Astrocyte (in vitro differentiated cells and primary cell): Measurements from ENCODE around the gene TMEM217. TPM values are rescaled to one million over a fixed set of nuclear protein-coding genes. Genes with fewer than 3 reads are reported as not detected.

Source experiments
- DNase-seq: peaks from one replicate; pipeline ENCODE4 v3.0.0-alpha.2; 2010; ENCODE audit warnings: low read depth
- FAIRE-seq: peaks from 2 replicates; lab custom pipeline; 2011; peaks lifted over from hg19 to GRCh38; lab: Jason Lieb, UNC
- H2AFZ ChIP-seq: 2 replicates; pipeline ENCODE4 v1.6.0; 2012; ENCODE audit warnings: low read depth, low read length, inconsistent platforms
- H3K27ac ChIP-seq: 2 replicates; pipeline ENCODE4 v1.5.1; 2011; ENCODE audit warnings: low read depth, low read length, inconsistent platforms
- H3K27me3 ChIP-seq: 2 replicates; pipeline ENCODE4 v1.6.0; 2011; ENCODE audit warnings: low read length, inconsistent platforms; ENCODE audit not compliant: insufficient read depth
- H3K36me3 ChIP-seq: 2 replicates; pipeline ENCODE4 v1.5.1; 2011; ENCODE audit warnings: low read length, inconsistent platforms; ENCODE audit not compliant: insufficient read depth
- H3K4me1 ChIP-seq: 2 replicates; pipeline ENCODE4 v1.5.1; 2011; ENCODE audit warnings: low read length, inconsistent platforms; ENCODE audit not compliant: insufficient read depth
- H3K4me2 ChIP-seq: 2 replicates; pipeline ENCODE4 v1.6.0; 2012; ENCODE audit warnings: low read length, inconsistent platforms
- H3K4me3 ChIP-seq: 2 replicates; pipeline ENCODE4 v1.5.1; 2011; ENCODE audit warnings: low read depth, mild to moderate bottlenecking, low read length, inconsistent platforms; ENCODE audit not compliant: insufficient read depth
- H3K79me2 ChIP-seq: 2 replicates; pipeline ENCODE4 v1.6.0; 2012; ENCODE audit warnings: mild to moderate bottlenecking, low read length, inconsistent platforms; ENCODE audit not compliant: insufficient read depth
- H3K9ac ChIP-seq: 2 replicates; pipeline ENCODE4 v1.6.0; 2012; ENCODE audit warnings: mild to moderate bottlenecking, low read length, inconsistent platforms
- H3K9me3 ChIP-seq: 2 replicates; pipeline ENCODE4 v1.5.1; 2012; ENCODE audit warnings: low read depth, mild to moderate bottlenecking, low read length, inconsistent platforms; ENCODE audit not compliant: insufficient read depth
- H4K20me1 ChIP-seq: 2 replicates; pipeline ENCODE4 v1.6.0; 2012; ENCODE audit warnings: low read length, inconsistent platforms; ENCODE audit not compliant: insufficient read depth
- H3K27ac Mint-ChIP-seq: one replicate; pipeline ENCODE4 v1.8.0; 2021; ENCODE audit warnings: mild to moderate bottlenecking, mixed read lengths; ENCODE audit not compliant: unreplicated experiment
- H3K27me3 Mint-ChIP-seq: one replicate; pipeline ENCODE4 v1.8.0; 2021; ENCODE audit warnings: low read depth, mixed read lengths; ENCODE audit not compliant: unreplicated experiment
- H3K36me3 Mint-ChIP-seq: one replicate; pipeline ENCODE4 v1.8.0; 2021; ENCODE audit warnings: low read depth, mixed read lengths; ENCODE audit not compliant: unreplicated experiment
- H3K4me1 Mint-ChIP-seq: one replicate; pipeline ENCODE4 v1.8.0; 2021; ENCODE audit warnings: low read depth, mixed read lengths; ENCODE audit not compliant: unreplicated experiment
- H3K4me3 Mint-ChIP-seq: one replicate; pipeline ENCODE4 v1.8.0; 2021; ENCODE audit warnings: mild to moderate bottlenecking, moderate library complexity, mixed read lengths; ENCODE audit not compliant: unreplicated experiment
- H3K9me3 Mint-ChIP-seq: one replicate; pipeline ENCODE4 v1.8.0; 2021; ENCODE audit warnings: mild to moderate bottlenecking, mixed read lengths; ENCODE audit not compliant: unreplicated experiment
- EZH2 ChIP-seq: IDR thresholded peaks from 2 replicates; pipeline ENCODE4 v1.6.1; 2012; ENCODE audit warnings: mild to moderate bottlenecking, low read length, inconsistent platforms; ENCODE audit not compliant: insufficient read depth
- total RNA-seq: library from RNA; stranded (reverse); gene quantifications from 2 replicates; pipeline ENCODE4 v1.2.1, GENCODE V29; 2021
- TF ChIP-seq, protein P1 (sequence below): IDR thresholded peaks from 2 replicates; pipeline ENCODE4 v1.5.1; 2011; ENCODE audit warnings: low read depth, mild to moderate bottlenecking, inconsistent platforms, low read length, moderate library complexity; ENCODE audit not compliant: insufficient read depth

The TMEM217 gene
- total RNA-seq, 1 donor from 2014 or later = 7.3 TPM

DNA sequence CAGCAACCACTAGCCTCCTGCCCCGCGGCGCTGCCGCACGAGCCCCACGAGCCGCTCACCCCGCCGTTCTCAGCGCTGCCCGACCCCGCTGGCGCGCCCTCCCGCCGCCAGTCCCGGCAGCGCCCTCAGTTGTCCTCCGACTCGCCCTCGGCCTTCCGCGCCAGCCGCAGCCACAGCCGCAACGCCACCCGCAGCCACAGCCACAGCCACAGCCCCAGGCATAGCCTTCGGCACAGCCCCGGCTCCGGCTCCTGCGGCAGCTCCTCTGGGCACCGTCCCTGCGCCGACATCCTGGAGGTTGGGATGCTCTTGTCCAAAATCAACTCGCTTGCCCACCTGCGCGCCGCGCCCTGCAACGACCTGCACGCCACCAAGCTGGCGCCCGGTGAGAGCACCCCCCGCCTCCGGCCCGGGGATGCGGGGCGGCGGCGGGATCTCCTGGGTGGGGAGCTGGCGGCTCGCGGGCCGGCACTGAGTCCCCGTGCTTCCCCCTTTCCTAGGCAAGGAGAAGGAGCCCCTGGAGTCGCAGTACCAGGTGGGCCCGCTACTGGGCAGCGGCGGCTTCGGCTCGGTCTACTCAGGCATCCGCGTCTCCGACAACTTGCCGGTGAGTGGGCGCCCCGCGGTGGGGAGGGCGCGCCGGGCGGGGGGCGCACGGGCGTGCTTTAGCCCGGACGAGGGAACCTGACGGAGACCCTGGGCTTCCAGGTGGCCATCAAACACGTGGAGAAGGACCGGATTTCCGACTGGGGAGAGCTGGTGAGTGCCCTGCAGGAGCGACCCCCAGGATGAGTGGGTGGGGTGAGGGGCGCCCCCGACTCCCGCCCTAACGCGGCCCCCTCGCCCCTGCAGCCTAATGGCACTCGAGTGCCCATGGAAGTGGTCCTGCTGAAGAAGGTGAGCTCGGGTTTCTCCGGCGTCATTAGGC lies 87.4 kb downstream of the TMEM217 start:
- FAIRE-seq (no peak), DNase-seq (no peak)
- no peaks in the 10 kb centered on the region for H3K9me3 Mint-ChIP-seq
- H3K4me3 ChIP-seq = peak overlapping the region; percentile 87
- H3K27ac ChIP-seq = peak overlapping the region; percentile 72
- peaks cover 25% of the 10 kb centered on the region for H3K36me3 ChIP-seq
- peak overlapping the region; percentile 88 for H3K4me2 ChIP-seq
- H3K9ac ChIP-seq = peak overlapping the region; percentile 95
- no peaks in the 10 kb centered on the region for H3K27me3 Mint-ChIP-seq
- no peak overlapping the region for H2AFZ ChIP-seq
- peaks cover 19% of the 10 kb centered on the region for H3K4me1 Mint-ChIP-seq
- no peak for TF ChIP-seq EZH2
- TF ChIP-seq, protein P1, sequence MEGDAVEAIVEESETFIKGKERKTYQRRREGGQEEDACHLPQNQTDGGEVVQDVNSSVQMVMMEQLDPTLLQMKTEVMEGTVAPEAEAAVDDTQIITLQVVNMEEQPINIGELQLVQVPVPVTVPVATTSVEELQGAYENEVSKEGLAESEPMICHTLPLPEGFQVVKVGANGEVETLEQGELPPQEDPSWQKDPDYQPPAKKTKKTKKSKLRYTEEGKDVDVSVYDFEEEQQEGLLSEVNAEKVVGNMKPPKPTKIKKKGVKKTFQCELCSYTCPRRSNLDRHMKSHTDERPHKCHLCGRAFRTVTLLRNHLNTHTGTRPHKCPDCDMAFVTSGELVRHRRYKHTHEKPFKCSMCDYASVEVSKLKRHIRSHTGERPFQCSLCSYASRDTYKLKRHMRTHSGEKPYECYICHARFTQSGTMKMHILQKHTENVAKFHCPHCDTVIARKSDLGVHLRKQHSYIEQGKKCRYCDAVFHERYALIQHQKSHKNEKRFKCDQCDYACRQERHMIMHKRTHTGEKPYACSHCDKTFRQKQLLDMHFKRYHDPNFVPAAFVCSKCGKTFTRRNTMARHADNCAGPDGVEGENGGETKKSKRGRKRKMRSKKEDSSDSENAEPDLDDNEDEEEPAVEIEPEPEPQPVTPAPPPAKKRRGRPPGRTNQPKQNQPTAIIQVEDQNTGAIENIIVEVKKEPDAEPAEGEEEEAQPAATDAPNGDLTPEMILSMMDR = no peak
- H3K27ac Mint-ChIP-seq = peak overlapping the region; percentile 89
- H4K20me1 ChIP-seq = peaks cover 36% of the 10 kb centered on the region
- H3K36me3 Mint-ChIP-seq = peaks cover 8% of the 10 kb centered on the region
- peaks cover 9% of the 10 kb centered on the region for H3K4me1 ChIP-seq
- no peaks in the 10 kb centered on the region for H3K9me3 ChIP-seq
- peaks cover 26% of the 10 kb centered on the region for H3K79me2 ChIP-seq
- H3K27me3 ChIP-seq = no peaks in the 10 kb centered on the region
- peak overlapping the region; percentile 91 for H3K4me3 Mint-ChIP-seq

DNA sequence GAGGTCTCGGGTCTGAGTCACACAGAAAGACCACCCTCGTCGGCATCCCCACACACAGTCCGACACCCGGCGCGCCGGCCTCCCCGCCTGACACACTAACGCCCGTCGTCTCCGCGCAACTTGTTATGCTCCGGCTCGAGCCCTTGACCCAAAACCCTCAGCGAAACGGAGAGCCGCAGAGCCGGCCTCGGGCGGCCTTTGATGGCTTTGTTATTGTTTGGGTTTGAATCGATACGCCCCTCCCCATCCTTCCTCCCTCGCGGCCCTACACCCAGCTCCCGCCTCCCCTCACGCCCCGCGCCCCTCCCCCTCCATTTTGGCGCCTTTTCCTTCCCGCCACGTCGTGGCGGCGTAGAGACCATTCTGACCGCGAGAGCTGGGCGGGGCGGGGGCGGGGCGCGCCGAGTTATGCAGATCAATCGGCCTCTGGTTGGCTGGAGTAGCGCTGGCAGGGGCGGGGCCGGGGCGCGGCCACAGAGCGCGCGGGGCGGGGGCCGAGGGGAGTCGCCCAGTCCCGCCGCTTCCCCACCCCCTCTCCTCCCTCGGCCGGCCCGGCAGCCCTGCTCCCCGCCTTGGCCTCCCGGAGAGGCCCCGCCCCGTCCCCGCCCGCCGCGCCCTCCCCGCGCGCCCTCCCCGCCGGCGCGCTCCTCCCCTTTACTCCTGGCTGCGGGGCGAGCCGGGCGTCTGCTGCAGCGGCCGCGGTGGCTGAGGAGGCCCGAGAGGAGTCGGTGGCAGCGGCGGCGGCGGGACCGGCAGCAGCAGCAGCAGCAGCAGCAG lies 88.3 kb downstream of the TMEM217 start, which contains the start of gene PIM1:
Gene PIM1, plus strand, starts transcription at position 657 of the 777 bp plus-strand sequence. CDS start 424 bp downstream, outside the sequence.
- DNase-seq = peak; percentile 88
- Mint-ChIP-seq H3K4me3 (peak within 1 kb of the TSS; percentile 91), H3K27ac (peak within 1 kb of the TSS; percentile 99), H3K9me3 (no peaks in the 10 kb centered on the region), H3K27me3 (no peaks in the 10 kb centered on the region), H3K4me1 (peaks cover 18% of the 10 kb centered on the region), H3K36me3 (peaks cover 5% of the 10 kb centered on the region)
- peaks cover 19% of the 10 kb centered on the region for H3K36me3 ChIP-seq
- H3K27ac ChIP-seq = peak within 1 kb of the TSS; percentile 95
- no peaks in the 10 kb centered on the region for H3K27me3 ChIP-seq
- peaks cover 35% of the 10 kb centered on the region for H4K20me1 ChIP-seq
- H3K79me2 ChIP-seq = peaks cover 26% of the 10 kb centered on the region
- H2AFZ ChIP-seq = peak within 1 kb of the TSS; percentile 70
- H3K4me3 ChIP-seq = peak within 1 kb of the TSS; percentile 87
- FAIRE-seq = no peak
- H3K9me3 ChIP-seq = no peaks in the 10 kb centered on the region
- no peak for TF ChIP-seq EZH2
- TF ChIP-seq, protein P1 = no peak
- peaks cover 9% of the 10 kb centered on the region for H3K4me1 ChIP-seq
- peak within 1 kb of the TSS; percentile 95 for H3K9ac ChIP-seq
- peak within 1 kb of the TSS; percentile 88 for H3K4me2 ChIP-seq
